K562 (cell line): ENCODE data around the gene BNIPL. TPM values are rescaled to one million over a fixed set of nuclear protein-coding genes. Genes with fewer than 3 reads are reported as not detected.

Experiments used
- ARID4B ChIP-seq: sonication (generic); formaldehyde crosslinking; IDR thresholded peaks from 2 replicates; pipeline ENCODE4 v1.8.0; 2022; ENCODE audit warnings: mild to moderate bottlenecking, missing genetic modification reagents
- CAMTA2 ChIP-seq: fragments of 250-450 bp; sonication (Bioruptor Pico); conservative IDR thresholded peaks from 2 replicates; pipeline ENCODE4 v1.5.1; 2022
- CSDE1 ChIP-seq, 2 experiments: fragments of 450-650 bp; IDR thresholded peaks; 2 replicates each; pipeline ENCODE4 v1.6.1; 2016; ENCODE audit warnings: mild to moderate bottlenecking in 1 of 2
- E2F8 ChIP-seq: fragments of 450-650 bp; IDR thresholded peaks from 2 replicates; pipeline ENCODE4 v1.7.1; 2018; ENCODE audit warnings: mild to moderate bottlenecking, low read depth; ENCODE audit not compliant: partially characterized antibody
- KLF1 ChIP-seq: fragments of 450-650 bp; IDR thresholded peaks from 2 replicates; pipeline ENCODE4 v1.6.1; 2016; ENCODE audit warnings: missing genetic modification characterization, missing compliant biosample characterization
- MAX ChIP-seq: sonication (generic); formaldehyde crosslinking; IDR thresholded peaks from 2 replicates; pipeline ENCODE4 v1.9.0; 2022; ENCODE audit warnings: mild to moderate bottlenecking, missing genetic modification reagents
- NEUROD1 ChIP-seq: fragments of 150-350 bp; IDR thresholded peaks from 2 replicates; pipeline ENCODE4 v1.6.1; 2014; ENCODE audit warnings: borderline replicate concordance, low read length, low read depth; ENCODE audit not compliant: partially characterized antibody
- NFXL1 ChIP-seq: fragments of 450-650 bp; formaldehyde crosslinking; IDR thresholded peaks from 2 replicates; pipeline ENCODE4 v1.4.0; 2021; ENCODE audit warnings: mild to moderate bottlenecking
- RBM39 ChIP-seq: fragments of 200-400 bp; formaldehyde crosslinking; optimal IDR thresholded peaks from 2 replicates; pipeline ENCODE3; 2018; ENCODE audit warnings: low read depth, low read length
- SP1 ChIP-seq: sonication (generic); formaldehyde crosslinking; IDR thresholded peaks from 2 replicates; pipeline ENCODE4 v1.8.1; 2022; ENCODE audit warnings: mild to moderate bottlenecking, missing genetic modification reagents
- TEAD4 ChIP-seq, 2 experiments: sonication (generic) in 1 of 2; formaldehyde crosslinking in 1 of 2; IDR thresholded peaks; 2 replicates each; pipeline versions ENCODE4 v1.6.1 to v1.8.0; 2012 to 2022; ENCODE audit warnings: borderline replicate concordance in 1 of 2, inconsistent platforms in 1 of 2, low read length in 1 of 2, mild to moderate bottlenecking in 1 of 2, missing genetic modification reagents in 1 of 2
- ZNF431 ChIP-seq: sonication (generic); formaldehyde crosslinking; IDR thresholded peaks from 2 replicates; pipeline ENCODE4 v1.8.0; 2022; ENCODE audit warnings: mild to moderate bottlenecking, missing genetic modification reagents
- polyA plus RNA-seq, 8 experiments: library from polyadenylated mRNA; depleted of rRNA in 4 of 8; stranded (reverse) in 5 of 8; unstranded in 3 of 8; fragments of >200 nt; fragmentation: Nextera tagmentation in 2 of 8; fragmentation: Illumina TruSeq in 1 of 8; extraction: Ambion mirVana in 2 of 8; extraction: Trizol in 1 of 8; gene quantifications; 2 replicates each; pipeline versions ENCODE4 v1.2.1 to v1.2.3, GENCODE V29; 2011 to 2014; ENCODE audit warnings: inconsistent platforms in 1 of 8, missing spikeins in 1 of 8
- total RNA-seq, 7 experiments: library from RNA; depleted of rRNA in 6 of 7; stranded (reverse); fragments of >200 nt in 6 of 7; fragmentation: Illumina TruSeq in 2 of 7; extraction: Trizol in 2 of 7; gene quantifications; 2 replicates each; pipeline versions ENCODE4 v1.2.1 to v1.2.3, GENCODE V29; 2011 to 2021; ENCODE audit warnings: low replicate concordance in 1 of 7
- TF ChIP-seq, protein P1 (sequence below): fragments of 200-800 bp; sonication (Bioruptor generic); IDR thresholded peaks from 2 replicates; pipeline ENCODE4 v1.6.1; 2017; ENCODE audit warnings: missing genetic modification characterization, missing compliant biosample characterization
- TF ChIP-seq, protein P2 (sequence below), 3 experiments: fragments of 200-800 bp in 1 of 3; fragments of 250-450 bp in 1 of 3; fragments of 450-650 bp in 1 of 3; sonication (Bioruptor Pico) in 1 of 3; sonication (Bioruptor generic) in 1 of 3; formaldehyde crosslinking in 1 of 3; IDR thresholded peaks; 2 replicates each; pipeline versions ENCODE4 v1.6.1 to v1.8.0; 2016 to 2022; ENCODE audit warnings: mild to moderate bottlenecking in 2 of 3, missing genetic modification characterization in 2 of 3, missing compliant biosample characterization in 1 of 3, moderate library complexity in 1 of 3

Gene BNIPL
- total and polyA plus RNA-seq, 9 of the 15 experiments (the other 6 are each of a cell fraction or from before 2014, with no cell fraction given) = 0.08 to 1.4 (median 0.68) TPM

DNA sequence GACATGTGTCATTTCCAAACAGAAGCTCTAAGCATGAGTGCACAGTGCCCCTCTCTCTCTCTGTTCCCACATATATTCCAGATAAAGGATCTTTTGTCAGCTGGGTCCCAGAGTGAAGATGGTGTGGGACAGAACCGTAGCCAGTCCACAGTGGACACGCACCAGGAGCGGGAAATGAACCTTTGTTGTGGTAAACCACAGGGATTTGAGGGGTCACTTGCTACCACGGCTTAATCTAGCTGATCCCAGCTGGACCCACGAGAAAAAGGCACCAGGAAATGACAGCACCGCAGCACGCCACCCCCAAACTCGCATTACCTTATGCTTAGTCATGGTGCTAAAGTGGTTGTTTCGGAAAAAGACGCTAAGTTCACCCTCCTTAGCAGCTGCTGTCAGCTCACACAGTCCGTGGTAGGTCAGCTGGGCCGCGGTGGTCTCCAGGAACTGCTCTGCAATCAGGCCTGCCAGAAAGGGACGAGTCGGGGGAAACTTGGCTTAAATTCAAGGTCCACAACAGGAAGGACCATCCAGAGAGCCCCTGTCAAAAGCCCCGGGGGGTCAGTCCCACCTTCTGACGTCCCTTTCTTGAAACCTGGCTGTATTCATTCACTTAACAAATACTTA, 37.2 kb upstream of the BNIPL start (continued):
- TF ChIP-seq, protein P1, sequence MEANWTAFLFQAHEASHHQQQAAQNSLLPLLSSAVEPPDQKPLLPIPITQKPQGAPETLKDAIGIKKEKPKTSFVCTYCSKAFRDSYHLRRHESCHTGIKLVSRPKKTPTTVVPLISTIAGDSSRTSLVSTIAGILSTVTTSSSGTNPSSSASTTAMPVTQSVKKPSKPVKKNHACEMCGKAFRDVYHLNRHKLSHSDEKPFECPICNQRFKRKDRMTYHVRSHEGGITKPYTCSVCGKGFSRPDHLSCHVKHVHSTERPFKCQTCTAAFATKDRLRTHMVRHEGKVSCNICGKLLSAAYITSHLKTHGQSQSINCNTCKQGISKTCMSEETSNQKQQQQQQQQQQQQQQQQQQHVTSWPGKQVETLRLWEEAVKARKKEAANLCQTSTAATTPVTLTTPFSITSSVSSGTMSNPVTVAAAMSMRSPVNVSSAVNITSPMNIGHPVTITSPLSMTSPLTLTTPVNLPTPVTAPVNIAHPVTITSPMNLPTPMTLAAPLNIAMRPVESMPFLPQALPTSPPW (CRISPR knock-in tag) = peak; percentile 24; the same call in 1 of the 2 replicates
- no peak for TF ChIP-seq SP1 (CRISPR knock-in tag)
- no peak for TF ChIP-seq E2F8
- TF ChIP-seq MAX (CRISPR knock-in tag) = peak; percentile 25
- TF ChIP-seq TEAD4 (IDR thresholded peaks at IDR 0.05; ENCODE audit: low read length) = peak; percentile 72
- no peak for TF ChIP-seq TEAD4 (CRISPR knock-in tag; IDR thresholded peaks at IDR 0.05; ENCODE audit: borderline replicate concordance)
- no peak for TF ChIP-seq CSDE1 (IDR thresholded peaks at IDR 0.05)
- no peak for TF ChIP-seq NFXL1 (CRISPR knock-in tag)
- no peak for TF ChIP-seq RBM39
- TF ChIP-seq KLF1 = no peak
- TF ChIP-seq, protein P2, sequence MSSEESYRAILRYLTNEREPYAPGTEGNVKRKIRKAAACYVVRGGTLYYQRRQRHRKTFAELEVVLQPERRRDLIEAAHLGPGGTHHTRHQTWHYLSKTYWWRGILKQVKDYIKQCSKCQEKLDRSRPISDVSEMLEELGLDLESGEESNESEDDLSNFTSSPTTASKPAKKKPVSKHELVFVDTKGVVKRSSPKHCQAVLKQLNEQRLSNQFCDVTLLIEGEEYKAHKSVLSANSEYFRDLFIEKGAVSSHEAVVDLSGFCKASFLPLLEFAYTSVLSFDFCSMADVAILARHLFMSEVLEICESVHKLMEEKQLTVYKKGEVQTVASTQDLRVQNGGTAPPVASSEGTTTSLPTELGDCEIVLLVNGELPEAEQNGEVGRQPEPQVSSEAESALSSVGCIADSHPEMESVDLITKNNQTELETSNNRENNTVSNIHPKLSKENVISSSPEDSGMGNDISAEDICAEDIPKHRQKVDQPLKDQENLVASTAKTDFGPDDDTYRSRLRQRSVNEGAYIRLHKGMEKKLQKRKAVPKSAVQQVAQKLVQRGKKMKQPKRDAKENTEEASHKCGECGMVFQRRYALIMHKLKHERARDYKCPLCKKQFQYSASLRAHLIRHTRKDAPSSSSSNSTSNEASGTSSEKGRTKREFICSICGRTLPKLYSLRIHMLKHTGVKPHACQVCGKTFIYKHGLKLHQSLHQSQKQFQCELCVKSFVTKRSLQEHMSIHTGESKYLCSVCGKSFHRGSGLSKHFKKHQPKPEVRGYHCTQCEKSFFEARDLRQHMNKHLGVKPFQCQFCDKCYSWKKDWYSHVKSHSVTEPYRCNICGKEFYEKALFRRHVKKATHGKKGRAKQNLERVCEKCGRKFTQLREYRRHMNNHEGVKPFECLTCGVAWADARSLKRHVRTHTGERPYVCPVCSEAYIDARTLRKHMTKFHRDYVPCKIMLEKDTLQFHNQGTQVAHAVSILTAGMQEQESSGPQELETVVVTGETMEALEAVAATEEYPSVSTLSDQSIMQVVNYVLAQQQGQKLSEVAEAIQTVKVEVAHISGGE (CRISPR knock-in tag; IDR thresholded peaks at IDR 0.05) = no peak
- no peak for TF ChIP-seq CAMTA2 (CRISPR knock-in tag)
- no peak for TF ChIP-seq NEUROD1
- no peak; the same call in 1 of the 2 replicates for TF ChIP-seq ARID4B (CRISPR knock-in tag)
- TF ChIP-seq ZNF431 (CRISPR knock-in tag) = no peak
